M059J (cell line): ENCODE measurements around the gene RFX4. TPM values are rescaled to one million over a fixed set of nuclear protein-coding genes. Genes with fewer than 3 reads are reported as not detected.

Experiments
- DNase-seq: peaks from one replicate; pipeline ENCODE4 v3.0.0-alpha.2; 2012; ENCODE audit warnings: low read depth
- total RNA-seq: library from RNA; depleted of rRNA; stranded (reverse); fragments of >200 nt; shearing (Covaris generic); gene quantifications from 2 replicates; pipeline ENCODE4 v1.2.3, GENCODE V29; 2014

RFX4 gene
- total RNA-seq, 1 experiment from 2014 or later = not detected

DNA sequence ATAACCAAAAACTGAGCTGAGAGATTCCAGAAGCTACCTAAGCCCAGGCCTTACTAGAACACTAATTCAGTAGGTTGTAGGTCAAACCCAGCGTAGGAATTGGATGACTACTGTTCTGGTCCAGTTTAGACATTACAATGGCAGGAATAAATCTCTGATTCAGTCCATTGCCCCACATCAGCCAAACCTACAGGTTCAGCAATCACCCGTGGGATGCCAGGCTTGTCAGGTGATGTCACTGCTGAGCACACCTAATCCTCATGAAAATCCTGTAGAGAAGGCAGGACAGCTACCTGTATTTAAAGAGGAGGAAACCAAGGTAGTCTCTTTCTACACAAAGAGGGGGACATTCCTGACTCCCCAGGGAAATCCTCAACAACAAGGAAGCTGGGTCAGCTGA lies 63.7 kb downstream of the RFX4 start:
- no peak for DNase-seq

DNA sequence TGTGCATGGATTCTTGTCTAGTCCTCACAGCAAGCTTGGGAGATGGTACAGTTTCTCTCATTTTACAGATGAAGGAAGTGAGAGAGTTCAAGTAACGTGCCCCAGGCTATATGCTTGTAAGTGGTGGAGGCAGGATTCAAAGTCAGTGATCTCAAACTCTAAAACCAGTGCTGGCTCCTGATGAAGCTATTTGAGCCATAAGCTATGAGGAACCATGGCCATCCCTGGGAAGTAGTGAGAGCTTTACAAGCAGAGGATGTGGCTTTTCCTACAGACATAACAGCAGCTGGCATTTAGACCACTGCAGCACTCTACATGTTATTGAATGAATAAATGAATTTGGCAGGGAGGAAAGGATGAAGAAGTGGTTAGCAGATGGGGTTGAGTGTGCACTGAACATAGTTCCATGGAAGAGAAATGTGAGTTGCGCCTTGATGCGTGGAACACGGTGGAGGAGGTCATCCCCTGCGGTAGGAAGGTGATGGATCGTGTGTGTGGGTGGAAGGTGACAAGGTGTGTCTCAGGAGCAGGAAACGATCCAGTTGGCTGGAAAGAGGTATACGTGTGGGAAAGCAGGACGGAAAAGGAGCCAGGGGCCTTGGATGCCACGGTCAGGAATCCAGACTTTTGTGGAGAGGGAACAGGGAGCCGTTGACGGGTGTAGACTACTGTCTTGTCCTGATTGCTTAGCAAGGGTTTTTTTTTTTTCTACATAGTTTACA lies 65.2 kb downstream of the RFX4 start:
- DNase-seq = peak; percentile 11

DNA sequence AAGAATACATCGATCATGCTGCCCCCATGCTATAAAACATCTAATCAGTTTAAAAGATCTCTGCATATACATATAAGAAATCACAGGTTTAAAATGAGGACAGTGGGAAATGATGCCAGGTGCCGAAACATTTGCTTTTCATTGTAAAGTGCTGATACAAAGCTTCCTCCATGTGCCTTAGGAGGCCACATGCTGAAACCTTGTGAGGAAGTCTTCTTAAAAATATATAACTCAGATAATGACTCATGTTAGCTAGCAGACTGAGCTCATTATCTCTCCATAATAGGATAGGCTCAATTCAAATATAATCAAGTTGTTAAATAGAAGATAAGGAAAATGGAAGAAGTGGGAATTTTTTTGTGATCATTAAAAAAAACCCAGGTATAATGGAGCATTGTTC lies 65.9 kb downstream of the RFX4 start:
- no peak for DNase-seq

DNA sequence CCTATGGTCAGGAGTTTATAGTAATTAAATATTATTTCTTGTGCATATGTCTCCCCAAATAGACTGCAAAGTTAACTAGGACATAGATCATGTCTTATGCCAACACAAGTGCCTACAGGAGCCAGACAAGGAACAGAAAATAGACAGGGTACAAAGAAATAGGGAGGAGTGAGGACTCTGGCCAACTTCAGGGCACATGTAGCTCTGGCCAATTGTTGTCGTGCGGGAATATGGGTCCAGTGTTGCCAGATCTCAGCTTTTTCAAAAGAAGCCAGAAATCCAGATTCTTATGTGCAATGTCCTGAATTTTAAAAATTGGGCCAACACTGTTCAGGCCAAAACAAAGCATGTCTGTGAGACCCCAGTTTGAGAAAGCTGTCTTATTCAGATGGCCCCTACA lies 68.7 kb downstream of the RFX4 start:
- no peak for DNase-seq

DNA sequence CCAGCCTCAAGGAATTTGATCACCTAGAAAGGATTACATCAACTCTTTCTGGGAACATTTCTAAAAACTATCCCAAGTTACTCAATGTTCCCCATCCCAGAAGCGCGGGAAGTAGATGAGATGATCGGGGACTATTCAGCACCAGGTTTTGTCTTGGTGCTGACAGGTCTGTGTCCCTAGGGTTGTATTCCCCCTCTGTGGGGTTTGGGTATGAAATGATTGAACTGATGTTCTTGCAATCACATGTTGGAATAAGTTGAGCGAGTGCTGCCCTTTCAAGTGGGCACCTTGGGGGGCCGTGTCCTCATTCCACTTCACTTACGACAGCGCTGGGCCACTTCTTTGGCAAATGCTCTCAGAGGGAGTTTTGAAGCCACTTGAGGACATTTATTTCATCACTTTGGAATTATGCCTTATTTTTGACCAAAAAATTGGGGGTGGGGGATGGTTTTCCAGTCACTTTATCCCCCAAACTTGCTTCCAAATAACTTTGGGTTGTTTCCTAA lies 69.8 kb downstream of the RFX4 start:
- DNase-seq = no peak

DNA sequence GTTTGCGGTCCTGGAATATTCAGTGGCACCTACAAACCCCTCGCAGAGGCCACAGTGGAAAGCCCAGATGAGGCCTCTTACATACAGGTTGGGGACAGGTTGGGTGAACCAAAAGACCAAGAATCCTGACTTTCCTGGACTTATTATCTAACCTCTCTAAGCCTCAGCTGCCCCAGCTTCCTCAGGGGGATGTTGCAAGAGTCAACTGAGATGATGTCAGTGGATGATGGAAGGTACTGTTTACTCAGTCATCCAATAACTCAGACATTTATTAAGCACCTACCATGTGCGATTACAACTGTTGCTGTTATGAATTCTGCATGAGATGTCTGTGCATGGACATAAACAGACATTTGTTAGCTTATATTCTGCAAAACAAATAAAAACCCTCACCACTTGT lies 72.8 kb downstream of the RFX4 start:
- no peak for DNase-seq

DNA sequence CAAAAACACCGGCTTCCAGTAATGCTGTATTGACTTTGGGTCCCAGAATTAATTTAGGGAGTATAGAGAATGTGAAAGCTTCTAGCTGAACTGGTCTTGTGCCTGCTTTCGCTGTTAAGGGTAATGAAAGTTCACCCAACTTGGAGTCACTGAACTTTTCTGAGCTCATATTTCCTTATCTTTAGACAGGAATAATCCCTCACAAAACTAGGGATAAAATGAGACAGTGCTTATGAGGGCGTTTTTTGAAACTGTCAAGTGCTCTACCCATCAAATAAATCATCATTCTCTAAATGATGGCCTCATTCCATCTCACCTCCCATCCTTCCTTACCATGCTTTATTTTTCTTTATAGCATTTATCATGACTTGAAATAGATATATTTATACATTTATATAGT lies 74.7 kb downstream of the RFX4 start:
- no peak for DNase-seq

DNA sequence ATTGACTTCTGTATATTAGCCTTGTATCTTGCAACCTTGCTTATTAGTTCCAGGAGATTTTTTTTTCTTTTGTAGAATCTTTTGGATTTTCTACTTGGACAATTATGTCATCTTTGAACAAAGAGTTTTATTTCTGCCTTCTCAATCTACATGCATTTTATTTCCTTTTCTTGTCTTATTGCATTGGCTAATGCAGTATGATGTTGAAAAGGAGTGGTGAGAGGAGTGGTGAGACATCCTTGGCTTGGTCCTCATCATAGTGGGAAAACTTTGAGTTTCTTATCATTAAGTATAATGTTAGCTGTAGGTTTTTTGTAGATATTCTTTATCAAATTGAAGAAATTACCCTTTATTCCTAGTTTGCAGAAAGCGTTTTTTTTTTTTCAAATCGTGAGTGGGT lies 80.6 kb downstream of the RFX4 start:
- no peak for DNase-seq

DNA sequence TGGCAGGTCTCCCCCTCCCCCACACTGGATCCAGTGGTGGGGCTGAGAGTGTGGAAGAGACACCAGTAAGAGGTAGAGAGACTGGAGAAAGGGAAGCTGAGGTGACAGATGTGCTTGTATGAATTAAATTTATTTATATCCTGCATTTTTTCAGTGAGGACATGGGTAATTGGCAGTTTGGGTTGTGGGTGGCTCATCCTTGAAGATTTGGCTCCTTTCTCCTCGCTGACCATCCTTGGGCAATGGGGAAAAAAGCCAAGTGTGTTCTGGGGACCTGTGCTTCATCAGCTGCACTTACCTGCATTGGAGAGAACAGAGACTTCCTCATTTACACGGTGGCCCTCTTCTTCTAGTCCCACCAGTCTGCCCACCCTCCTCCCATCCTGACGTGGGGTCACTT lies 86.4 kb downstream of the RFX4 start:
- no peak for DNase-seq

DNA sequence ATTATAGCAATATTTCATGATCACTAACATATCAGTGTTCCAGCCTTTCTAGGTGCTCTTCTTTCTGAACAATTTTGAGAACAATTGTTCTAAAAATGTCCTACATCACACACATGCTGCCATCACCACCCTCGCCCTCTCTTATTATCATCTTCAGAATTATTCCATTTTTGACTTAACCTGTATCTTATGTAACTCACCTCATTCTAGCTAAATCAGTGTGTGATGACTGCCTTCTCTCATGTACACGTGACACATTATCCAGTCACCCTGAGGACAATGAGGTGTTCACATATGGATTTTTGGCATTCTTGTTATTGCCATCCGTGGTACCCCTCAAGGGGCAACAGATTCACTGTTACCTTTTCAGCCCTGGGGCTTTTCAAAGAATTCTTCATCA lies 87.3 kb downstream of the RFX4 start:
- no peak for DNase-seq

DNA sequence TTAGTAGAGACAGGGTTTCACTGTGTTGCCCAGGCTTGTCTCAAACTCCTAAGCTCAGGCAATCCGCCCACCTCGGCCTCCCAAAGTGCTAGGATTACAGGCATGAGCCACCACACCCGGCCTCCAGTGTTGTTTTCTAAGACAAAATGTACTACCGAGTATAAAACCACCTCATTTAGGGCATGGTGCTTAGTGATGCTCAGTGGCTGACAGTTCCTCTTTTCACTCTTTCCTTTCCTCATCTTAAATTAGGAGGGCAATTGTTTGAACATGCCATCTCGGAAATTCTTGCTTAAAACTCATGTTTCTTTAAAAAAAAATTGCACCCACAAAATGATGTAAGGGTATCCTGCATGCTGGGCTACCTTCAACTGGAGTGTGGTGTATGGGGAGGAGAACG lies 89.0 kb downstream of the RFX4 start:
- DNase-seq = no peak

DNA sequence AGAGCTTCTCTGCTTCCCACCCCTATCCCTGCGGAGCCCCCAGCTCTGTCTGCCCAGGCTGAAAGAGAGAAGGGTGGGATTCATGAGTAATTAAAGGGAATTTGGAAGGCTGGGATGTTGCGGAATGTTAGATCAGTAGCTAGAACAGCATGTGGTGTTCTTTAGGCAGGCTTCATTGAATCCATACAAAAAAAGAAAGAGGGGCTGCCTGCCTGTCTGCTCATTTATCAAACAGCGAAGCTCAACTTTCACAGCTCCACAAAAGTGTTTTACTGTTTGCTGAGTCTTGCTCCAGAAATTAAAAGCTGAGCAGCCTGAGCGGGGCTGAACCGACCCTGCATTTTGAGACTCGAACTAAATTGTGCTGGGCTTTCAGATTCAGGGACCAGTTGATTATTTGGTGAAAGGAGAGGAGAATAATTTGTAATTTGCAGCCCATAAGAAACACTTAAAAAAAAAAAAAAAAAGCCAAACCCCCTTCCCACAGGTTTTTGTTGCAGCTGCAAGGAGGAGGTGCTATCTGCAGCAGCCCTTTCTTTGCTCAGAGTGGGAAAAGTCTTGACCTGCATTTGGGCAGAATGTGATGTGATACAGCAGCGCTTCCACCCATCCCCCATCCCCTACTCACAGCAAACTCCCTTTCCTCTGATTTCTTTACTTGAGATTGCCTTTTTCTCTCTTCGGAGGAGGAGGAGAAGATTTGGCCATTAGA lies 89.7 kb downstream of the RFX4 start:
- no peak for DNase-seq

DNA sequence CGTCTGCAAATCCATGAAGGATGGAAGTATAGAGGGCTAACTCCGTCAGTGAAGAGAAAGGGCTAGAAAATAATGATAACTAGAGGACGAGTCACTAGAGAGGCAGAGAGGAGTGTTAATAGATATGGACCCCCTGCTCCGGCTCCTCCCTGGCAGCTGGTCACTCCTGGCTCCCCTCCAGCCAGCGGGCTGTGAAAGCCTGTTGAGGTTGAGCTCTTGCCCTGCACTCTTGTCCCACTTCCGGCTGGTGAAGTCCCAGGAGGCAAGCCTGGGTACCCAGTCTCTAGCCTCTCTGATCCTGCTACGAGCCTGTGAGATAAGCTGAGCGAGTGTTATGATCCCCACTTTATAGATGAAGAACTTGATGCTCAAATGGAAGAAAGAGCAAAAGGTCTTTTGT lies 90.3 kb downstream of the RFX4 start:
- DNase-seq = no peak

DNA sequence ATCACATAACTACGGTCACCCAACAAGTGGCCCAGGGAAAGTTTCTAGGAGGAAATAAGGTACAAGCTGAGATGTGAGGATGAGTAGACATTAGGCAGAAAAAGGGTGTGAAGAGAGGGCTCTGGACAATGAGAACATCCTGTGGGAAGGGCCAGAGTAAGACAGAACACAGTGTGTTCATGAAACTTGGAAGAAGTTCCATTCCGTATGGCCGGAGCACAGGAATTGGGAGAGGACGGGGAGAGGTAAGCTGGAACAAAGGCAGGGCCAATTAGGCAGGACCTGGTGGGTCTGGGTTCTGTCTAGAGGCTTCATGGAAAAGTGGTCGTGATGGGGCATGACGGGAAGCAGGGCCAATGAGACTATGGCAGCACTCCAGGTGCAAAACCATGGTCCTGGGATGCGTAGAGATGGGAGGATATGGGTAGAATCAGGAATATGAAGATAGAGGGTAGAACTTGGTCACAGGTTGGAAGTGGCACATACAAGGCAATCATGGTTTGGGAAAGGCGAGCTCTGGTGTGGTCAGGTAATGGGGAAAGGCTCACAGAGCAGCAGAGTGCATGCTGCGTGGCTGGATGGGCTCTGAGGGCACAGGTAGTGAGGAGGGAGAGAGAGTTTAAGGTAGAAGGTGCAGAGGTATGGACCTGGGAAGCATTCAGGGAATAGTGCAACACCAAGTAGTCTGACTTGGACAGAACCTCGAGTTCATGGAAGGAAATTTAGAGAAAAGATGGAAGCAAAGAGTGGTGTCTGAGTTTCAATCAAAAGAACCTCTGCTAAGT lies 93.0 kb downstream of the RFX4 start:
- DNase-seq = no peak

DNA sequence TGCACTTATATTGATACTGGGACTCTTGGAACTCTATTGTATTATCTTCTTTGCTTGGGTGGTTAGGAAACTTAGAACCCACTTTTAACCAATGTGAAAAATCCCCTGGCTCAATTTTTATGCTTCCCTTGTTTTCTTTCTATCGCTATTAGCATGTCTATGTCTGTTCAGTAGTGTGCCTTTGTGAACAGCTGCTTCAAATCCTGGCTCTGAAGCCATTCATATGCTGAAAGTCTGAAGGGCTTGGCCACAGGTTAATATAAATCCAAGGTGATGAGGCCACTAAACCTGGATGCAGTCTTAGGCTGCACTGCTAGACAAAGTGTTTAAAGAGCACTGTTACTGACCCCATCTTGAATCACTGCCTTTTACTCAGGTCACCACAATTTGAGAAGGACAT lies 96.8 kb downstream of the RFX4 start:
- DNase-seq = no peak

DNA sequence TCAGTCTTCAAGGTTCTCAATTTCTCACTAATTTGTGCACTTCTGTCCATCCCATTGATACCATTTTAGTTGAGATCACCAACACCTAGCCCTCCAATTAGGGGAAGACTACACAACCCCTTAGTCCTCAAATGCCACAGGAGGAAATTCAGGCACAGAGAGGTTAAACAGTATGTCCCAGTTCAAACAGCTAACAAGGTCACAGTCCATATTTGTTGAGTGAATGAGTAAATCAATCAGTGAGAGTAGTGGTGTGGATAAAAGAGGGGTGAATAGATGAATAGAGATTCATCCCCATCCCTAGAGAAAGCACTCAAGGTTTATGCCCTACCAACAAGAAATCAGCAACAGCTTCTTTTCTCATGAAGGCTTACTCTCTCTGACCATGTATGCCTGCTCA lies 97.5 kb downstream of the RFX4 start:
- no peak for DNase-seq

DNA sequence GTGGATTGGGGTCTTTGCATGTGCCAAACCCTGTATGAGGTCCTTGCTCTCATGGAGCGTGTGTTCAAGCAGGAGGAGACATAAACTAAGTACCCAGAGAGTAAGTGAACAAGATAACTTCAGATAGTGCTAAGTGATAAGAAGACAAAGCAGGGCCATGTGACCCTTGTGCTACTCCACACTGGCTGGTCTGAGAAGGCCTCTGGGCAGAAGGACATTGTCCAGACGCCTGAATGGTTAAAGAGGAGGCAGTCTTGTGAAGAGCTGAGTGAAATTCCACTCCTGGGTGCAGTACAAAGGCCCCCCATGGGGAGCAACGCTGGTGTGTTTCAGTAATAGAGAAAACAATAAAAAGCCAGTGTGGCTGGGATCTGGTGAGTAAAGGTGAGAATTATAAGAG lies 98.4 kb downstream of the RFX4 start:
- no peak for DNase-seq

DNA sequence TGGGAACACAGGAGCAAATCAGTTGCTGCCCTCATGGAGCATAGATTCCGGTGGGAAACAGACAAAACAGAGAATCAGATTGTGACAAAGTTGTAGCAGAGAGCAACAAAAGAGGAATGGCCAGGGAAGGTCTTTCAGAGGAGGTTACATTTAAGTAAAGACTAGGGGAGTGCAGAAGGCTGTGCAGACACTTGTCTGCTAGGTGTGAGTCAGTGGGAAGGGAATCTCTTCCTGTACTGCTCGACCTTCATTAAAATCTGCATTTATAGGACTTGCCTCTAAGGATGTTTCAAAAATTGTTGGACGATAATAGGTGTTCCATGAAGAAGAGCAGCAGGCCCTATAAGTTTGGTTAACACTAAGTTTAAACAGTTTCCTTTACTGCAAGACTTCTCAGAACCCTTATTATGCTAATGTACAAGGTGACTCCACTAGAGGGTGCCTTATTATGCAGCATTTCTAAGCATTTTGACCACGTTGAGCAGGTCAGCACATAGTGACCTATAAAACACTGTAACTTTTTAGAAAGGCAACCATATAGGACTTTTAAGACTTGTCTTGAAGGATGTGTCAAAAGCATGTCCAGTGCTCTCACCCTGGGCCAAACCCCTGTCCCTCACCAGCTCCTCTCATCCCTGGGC lies 99.9 kb downstream of the RFX4 start:
- DNase-seq = peak; percentile 47

DNA sequence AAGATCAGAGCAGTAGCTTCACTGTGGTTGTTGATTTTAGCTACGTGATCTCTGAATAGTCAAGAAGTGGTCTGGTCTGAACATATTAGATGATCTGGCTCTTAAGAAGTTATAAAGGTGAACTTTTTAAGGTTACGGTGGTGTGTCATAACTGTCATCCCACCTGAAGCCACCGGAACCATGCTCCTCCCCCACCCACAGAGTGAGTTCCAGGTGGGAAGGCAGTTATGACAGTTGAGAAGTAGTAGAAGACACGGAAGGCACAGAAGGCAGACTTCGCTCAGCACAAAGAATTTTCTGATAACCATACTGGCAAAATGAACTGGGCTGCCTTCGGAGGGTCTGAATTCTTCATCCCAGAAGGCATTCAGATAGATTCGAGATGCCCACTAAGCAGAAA lies 101.7 kb downstream of the RFX4 start:
- no peak for DNase-seq

DNA sequence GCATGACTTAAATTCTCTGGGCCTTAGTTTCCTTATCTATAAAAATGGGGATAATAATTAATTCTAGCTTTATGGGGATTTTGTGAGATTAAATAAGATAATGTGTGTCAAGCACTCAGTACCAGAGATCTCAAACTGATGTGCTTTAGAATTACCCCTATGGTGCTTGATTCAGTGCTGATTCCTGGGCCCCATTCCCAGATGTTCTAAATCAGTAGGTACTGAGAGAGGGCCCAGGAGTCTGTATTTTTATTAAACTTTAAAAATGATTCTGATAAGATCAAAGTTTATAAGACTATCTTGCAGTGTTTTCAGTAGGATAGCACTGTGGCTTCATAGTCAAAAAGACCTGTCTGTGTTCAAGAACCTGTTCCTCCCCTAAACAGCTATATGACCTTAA lies 102.6 kb downstream of the RFX4 start:
- DNase-seq = no peak

DNA sequence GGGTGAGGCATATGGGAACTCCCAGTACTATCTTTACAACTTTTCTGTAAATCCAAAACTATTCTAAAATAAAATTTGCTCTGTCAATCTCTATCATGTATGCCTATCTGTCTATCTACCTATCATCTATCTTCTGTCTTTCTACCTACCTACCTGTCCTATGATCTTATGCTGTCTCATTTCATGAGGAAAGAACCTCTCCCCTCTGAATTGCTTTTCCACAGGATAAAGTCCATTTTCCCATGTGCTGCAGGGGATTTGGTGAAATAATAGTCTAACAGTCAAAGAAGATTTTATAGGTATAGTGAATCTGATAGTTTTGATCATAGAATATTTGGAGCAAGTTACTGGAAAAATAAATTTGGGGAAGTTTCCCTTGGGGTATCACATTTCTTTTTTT lies 104.9 kb downstream of the RFX4 start:
- no peak for DNase-seq

DNA sequence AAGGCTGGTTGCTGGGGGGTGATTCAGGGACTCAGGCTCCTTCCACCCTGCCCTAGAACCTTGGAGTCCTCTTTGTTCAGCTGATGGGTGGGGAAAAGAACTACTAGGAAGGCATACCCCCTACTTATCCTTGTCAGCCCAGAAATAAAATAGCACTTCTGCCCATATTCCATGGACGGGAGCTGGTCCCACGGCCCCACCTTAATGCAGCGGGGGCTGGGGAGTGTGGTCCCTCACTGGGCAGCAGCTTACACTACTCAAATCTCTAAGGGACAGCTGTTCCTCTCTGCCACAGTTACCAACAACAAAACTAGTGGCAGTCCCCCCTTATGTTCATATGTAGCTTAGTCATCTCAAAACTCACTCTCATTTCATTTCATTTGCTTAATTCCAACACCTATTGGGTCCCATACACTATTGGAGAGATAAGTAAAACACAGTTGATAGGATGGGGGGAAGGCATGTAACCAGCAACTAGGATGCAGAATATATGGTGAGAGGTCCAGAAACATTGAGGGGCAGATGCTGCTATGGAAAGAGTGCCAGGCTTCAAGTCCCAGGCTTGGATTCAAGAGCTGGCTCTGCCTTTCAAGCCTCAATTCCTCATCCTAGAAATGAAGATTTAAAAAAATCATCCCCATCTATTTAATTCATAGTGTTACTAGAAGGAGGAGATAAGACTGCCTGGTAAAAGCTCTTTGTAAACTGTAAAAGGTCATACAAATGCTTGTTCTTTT lies 107.9 kb downstream of the RFX4 start:
- DNase-seq = no peak
